HTERT RPE-1 (cell line): ENCODE measurements around the gene SLC38A10.

Experiments
- in situ Hi-C: fragments of 300-500 bp; cut with MboI; formaldehyde crosslinking; loops from 4 replicates; pipeline ENCODE4 v1.14.3; 2020; ENCODE audit warnings: low sequenced_read_pairs

The SLC38A10 gene

DNA sequence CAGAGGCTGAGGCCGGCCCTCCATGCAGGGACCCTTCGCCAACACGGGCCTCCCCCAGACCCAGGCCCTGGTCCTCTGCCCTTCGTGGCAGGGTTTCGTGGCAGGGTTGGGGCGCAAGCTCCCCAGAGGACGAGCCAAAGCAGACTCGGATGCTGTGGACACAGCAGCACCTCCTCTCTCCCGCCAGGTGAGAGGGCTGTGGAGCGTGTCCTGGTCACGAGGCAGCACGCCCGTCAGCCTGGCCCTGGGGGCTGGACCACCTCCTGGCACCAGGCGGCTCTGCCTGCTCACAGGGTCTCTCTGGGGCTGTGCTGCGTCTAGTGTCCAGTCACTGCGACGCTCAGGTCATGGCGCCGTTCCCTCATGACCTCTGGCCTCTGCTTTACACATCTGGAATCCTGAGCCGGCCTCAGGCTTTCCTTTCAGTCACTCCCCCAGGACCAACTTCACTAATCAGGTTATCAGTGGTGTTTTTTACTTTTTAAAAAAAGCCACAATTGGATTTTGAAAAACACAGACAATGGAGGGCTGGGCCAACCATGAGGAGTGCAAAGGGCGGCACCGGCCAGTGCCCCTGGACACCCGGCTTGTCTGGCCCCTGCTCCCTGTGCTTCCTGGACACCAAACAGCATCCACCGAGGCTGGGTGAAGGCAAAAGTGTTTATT lies 50.6 kb downstream of the SLC38A10 start:
- in situ Hi-C loops = no loop called here

DNA sequence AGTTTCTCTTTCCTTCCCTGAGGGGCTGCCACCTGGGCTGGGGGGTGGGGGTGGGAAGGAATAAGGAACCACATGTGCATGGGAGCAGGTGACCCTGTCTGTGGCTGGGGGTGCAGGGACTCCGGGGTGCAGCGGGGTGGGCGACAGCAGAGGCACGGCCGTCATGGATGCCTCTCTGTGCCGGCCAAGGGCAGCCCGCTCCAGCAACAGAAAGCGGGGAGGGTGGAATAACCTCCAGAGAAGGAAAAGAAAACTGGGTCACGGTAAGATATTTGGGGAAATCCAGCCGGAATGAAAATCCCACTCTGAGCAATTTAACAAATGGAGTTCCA lies 51.8 kb downstream of the SLC38A10 start:
- in situ Hi-C loops = no loop called here

DNA sequence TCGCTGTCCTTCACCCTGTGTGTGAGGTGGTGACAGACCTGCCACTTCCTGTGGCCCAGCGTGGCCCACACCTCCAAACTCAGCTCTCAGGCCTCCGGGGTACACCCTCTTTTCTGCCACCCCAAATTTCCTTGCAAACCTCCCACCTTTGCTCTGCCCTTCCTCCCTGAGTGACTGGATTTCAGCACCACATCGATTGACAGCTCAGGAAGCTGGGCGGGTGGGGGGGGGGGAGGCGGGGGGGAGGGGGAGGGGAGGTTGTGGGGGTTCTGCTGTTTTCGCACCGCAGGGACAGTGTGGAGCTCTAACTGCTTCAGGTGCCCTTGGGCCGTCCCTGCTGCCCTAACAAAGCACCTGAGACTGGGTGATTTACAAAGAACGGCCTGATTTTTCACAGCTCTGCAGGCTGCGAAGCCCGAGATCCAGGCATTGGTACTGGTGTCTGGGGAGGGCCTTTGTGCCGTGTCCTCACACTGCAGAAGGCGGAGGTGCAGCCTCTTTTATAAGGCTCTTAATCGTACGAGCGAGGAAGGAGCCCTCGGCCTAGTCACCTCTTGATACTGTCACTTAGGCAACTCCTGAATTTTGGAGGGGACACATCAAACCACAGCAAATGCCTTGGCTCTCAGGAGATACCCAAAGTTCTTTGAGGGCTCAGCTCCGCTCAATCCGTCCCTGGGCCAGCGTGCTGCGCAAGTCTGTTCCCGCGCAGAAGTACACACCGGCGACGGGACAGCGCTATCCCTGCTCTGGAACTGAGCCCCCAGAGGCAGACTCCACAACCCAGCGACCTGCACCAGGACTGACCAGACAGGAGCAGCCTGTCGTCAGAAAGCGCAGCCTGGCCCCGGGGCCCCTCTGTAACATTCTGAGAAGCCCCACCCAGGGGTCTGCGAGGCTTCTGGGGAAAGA lies 52.4 kb downstream of the SLC38A10 start:
- in situ Hi-C loops = no loop called here

DNA sequence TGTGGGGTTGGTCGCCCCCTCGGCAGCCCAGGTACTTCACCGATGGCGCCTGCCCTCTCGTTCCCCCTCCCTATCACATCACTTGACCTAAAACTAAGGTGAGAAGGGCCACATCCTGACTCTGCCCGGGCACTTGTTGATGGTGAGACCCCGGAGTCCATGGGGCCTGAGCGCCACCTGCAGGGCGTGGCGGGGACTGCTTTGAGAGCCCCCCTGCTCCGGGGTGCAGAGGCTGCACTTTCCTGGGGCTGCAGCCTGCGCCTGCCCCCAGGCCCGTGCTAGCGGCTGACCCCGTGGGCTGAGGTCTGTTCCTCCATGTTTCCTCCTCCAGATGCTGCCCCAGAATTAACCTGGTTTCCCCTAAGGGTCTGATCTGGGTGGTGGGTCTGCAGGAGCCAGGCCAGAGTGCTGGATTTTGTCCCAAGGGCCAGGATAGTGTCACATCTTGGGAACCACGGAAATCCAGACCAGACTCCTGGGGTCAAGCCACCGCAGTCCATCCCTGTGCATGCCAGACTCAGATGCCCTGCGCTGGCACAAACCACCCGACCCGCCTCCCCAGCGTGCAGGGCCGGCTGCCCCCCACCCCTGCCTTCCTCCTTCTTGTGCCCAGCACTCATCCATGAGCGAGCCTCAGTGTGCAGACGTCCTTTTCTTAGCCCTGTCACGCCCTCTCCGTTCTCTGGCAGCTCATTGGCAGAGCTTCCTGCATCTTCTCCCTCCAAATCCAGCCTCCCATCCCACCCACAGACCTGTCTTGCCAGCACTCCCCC lies 53.3 kb downstream of the SLC38A10 start:
- in situ Hi-C loops = no loop called here

- in situ Hi-C loops = no loop called here
Measured at GRCh38 chr17:81241203-81241602, 53.9 kb downstream of the SLC38A10 start.

DNA sequence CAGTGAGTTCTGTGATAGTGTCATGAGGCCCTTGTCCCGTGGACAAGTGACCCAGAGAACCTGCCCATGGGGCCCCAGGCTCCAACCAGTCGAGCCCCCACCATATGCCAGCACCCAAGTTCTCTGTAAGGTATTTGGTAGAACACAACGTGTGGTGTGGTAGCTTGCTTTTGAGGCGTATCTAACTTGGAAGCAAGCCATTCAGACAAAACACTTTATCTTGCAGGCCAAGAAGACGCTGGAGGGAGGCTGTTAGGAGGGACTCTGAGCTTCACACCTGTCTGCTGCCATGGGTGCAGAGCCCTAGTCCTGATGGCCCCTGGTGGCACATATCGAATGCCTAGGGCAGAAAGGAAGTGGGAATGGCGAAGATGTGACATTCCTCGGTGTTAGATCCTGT lies 54.3 kb downstream of the SLC38A10 start:
- in situ Hi-C loops = no loop called here

GRCh38 chr17:81239714-81240555 lies 55.2 kb downstream of the SLC38A10 start:
- in situ Hi-C loops = no loop called here

DNA sequence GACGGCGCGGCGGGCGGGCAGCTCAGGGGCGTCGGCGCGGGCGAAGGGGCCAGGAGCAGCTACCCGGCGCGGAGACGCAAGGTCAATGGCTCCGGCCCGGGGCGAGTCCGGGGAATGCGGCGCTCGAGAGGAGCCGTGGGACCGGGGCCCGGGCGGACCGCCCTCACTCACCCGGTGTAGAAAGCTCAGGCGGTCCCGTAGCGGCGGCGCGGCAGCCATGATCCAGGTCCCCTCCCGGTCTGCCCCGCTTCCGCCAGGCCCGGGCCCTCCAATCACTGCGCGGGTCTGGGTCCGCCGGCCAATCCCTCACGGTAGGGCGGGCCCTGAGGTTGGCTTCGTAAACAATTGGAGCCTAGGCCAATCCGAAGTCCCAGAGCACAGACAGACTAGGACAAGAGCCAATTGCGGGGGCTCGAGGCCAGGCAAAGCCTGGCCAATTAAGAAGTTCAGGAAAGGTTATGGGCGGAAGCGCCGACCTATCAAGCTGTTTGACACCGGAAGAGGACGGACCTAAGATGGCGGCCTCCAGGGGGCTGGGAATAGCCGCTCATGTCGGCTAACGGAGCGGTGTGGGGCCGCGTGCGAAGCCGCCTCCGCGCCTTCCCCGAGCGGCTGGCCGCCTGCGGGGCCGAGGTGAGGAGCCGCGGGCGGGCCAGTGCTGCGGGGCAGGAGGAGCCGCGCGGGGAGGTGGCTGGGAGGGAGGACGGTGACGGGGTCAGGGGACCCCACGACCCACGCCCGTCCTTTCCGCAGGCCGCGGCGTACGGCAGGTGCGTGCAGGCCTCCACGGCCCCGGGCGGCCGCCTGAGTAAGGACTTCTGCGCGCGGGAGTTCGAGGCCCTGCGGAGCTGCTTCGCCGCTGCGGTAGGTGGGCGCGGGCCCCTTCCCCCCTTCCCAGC lies 56.0 kb downstream of the SLC38A10 start, which contains the start of the genes NDUFAF8 and TEPSIN:
Gene NDUFAF8, plus strand, starts transcription at position 504 of the 899 bp plus-strand sequence. Its CDS starts 46 bp downstream, at position 550.
Gene TEPSIN, minus strand, starts transcription at position 241 of the 899 bp plus-strand sequence. Its CDS starts 22 bp downstream, at position 219.
- in situ Hi-C loops = no loop called here

- in situ Hi-C loops = no loop called here
Measured at GRCh38 chr17:81238490-81238814, 56.7 kb downstream of the SLC38A10 start.

DNA sequence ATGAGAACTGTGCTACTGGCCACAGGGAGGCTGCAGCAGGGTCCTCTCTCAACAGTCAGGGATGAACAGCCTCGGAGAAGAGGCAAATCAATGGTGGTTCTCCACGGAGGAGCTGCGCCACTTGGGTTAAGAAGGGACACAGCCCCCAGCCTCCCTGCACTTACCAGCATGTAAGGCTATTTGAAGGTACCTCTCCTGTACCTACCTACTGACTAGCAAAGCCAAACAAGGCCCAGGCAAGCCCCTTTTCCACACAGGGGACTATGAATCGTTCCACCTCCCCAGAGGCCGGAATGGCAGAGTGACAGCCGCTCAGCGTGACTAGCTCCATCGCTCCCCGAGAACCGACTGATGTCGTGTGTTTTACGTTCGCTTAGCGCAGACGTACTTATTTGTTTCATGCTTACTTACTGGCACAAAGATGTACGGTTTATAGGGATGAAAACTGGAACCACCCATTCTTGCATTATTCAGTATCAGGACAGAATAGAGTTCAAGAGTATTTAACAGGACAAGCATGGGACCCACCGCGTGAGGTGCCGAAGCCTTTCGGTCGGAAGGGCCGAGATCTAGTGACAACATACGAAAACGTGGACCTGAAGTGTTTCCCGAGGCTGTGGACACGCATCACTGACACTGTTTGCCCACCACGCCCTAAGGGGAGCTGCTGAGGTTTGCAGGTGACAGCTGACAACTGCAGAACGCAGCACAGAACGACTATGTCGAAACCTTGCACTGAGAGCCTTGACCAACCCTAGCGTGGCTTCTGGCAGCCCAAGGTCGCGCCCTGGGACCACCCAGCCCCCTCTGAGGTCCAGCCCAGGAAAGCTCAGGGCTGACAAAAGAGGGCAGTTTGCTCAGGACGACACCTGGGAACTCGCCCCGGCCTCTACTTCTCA lies 57.3 kb downstream of the SLC38A10 start:
- in situ Hi-C loops = no loop called here

GRCh38 chr17:81236784-81237183 lies 58.3 kb downstream of the SLC38A10 start:
- in situ Hi-C loops = no loop called here

DNA sequence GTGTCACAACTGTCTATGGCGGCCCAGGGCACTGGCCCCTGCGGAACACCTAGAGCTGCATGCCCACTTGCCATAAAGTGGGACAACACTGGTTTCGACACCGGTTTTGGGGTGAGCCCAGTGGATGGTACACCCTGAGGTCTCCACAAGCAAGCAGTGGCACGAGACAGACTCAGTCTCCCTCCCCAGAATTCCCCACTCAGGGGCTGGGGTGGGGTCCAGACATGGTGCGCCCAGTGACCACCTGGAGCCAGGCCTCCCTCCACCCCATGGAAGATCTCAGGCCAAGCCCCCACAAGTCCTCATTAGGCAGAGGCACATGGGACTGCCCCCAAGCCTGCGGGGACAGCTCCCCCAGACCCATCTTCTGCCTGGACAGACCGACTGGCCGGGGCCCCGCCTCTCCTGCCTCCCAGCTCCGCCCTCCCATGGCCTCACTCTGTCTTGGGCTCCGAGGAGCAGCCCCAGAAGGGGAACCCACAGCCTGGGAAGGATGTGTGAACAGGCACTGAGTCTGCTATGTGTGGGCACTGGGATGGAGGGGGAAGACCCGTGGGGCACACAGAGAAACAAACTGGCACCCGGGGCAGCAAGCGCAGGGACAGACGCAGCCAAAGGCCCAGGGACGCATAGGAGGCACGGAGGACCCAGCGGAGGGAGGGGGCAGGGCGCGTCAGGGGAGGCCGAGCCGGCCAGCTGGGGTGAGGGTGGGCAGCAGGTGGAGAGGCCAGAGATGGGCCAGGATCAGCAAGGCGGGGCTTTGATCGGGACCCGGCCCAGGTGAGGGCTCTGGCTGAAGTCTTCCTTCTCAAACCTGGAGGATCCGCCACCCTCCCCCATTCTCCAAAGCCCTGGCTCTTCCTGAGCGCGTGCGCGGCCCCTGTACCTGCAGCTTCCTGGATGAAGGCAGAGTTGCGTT lies 59.0 kb downstream of the SLC38A10 start:
- in situ Hi-C loops = no loop called here

- in situ Hi-C loops = no loop called here
Measured at GRCh38 chr17:81234940-81235821, 59.9 kb downstream of the SLC38A10 start.

- in situ Hi-C loops = no loop called here
Measured at GRCh38 chr17:81234506-81234855, 60.6 kb downstream of the SLC38A10 start.

DNA sequence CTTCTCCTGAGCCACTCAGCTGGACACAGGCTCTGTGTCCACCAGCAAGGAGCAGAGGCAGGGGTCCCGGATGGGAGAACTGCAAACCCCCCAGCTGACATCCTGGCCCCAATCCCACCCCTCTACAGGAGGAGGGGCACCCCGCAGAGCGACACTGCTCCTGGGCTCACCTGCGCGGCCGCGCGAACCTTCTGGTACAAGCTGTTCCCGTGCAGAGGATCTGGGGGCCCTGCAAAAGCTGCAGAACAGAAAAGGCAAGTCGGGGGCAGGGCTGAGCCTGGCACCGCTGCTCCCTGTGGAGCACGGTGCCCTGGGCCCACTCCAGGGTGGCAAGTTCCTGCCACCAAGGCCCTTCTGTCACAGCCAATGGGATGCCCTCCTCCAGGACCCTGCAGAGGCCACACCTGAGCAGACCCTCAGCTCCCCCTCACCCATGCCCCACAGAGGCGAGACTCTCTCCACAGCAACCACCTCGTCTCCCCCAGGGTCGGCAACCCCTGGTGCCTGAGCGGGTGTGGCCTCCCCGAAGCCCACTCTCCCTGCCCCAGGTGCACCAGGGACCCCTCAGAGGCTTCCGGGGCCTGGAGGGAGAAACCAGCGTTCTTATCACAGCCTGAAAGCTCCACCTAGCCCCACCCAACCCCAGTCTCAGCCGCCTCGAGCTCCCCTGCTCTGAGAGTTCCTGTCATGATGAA lies 61.1 kb downstream of the SLC38A10 start:
- in situ Hi-C loops = no loop called here

- in situ Hi-C loops = no loop called here
Measured at GRCh38 chr17:81233316-81233715, 61.8 kb downstream of the SLC38A10 start.
